ENCODE data around the gene FGF2.
"Not testable (repeated sequence)": the region's sequence is repeated elsewhere in the genome, so short reads cannot be mapped to it uniquely, and the experiment has no call there.

DNA sequence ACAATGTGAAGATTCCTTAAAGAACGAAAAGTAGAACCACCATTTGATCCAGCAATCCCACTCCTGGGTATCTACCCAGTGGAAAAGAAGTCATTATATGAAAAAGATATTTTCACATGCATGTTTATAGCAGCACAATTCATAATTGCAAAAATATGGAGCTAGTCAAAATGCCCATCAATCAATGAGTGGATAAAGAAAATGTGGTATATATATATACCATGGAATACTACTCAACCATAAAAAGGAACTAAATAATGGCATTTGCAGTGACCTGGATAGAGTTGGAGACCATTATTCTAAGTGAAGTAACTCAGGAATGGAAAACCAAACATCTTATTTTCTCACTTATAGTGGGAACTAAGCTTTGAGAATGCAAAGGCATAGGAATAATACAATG, 39.7 kb upstream of the FGF2 start:
- TF ChIP-seq CTCF, POLR2A (IDR thresholded peaks at IDR 0.05): not testable (repeated sequence)

All from tibial nerve (tissue), 3 donors.